Keratinocyte (primary cell): ENCODE data around the gene UBE2R2. TPM values are rescaled to one million over a fixed set of nuclear protein-coding genes. Genes with fewer than 3 reads are reported as not detected.
A peak's percentile ranks its signal among the peaks of the same experiment; 100 is the strongest.
"Not testable (repeated sequence)": the region's sequence is repeated elsewhere in the genome, so short reads cannot be mapped to it uniquely, and the experiment has no call there.

Source experiments
- DNase-seq: peaks from one replicate; pipeline ENCODE4 v3.0.0-alpha.2; 2011; ENCODE audit warnings: low read depth, missing footprints, low spot score
- FAIRE-seq: peaks from 2 replicates; lab custom pipeline; 2011; peaks lifted over from hg19 to GRCh38; lab: Jason Lieb, UNC
- H2AFZ ChIP-seq: 2 replicates; pipeline ENCODE4 v1.6.0; 2012; ENCODE audit warnings: low read length, control low read depth, inconsistent platforms; ENCODE audit not compliant: control insufficient read depth
- H3K27ac ChIP-seq: 2 replicates; pipeline ENCODE4 v1.5.1; 2011; ENCODE audit warnings: low read length; ENCODE audit not compliant: control insufficient read depth, insufficient read depth
- H3K27me3 ChIP-seq: 3 replicates; pipeline ENCODE4 v1.6.0; 2011; ENCODE audit warnings: low read length; ENCODE audit not compliant: control insufficient read depth, insufficient read depth; ENCODE audit errors: extremely low read depth
- H3K36me3 ChIP-seq, 2 experiments: 2 replicates in 1 of 2; 3 replicates in 1 of 2; pipeline ENCODE4 v1.5.1; 2011; ENCODE audit warnings: low read length in 2 of 2, mild to moderate bottlenecking in 1 of 2; ENCODE audit not compliant: control insufficient read depth in 2 of 2, insufficient read depth in 2 of 2; ENCODE audit errors: extremely low read depth in 1 of 2
- H3K4me1 ChIP-seq: 3 replicates; pipeline ENCODE4 v1.5.1; 2011; ENCODE audit warnings: low read length; ENCODE audit not compliant: control insufficient read depth, insufficient read depth; ENCODE audit errors: extremely low read depth
- H3K4me2 ChIP-seq: 3 replicates; pipeline ENCODE4 v1.6.0; 2011; ENCODE audit warnings: low read depth, low read length; ENCODE audit not compliant: control insufficient read depth, insufficient read depth; ENCODE audit errors: extremely low read depth
- H3K4me3 ChIP-seq, 3 experiments: fragments of 200-600 bp in 1 of 3; sonication (generic) in 1 of 3; 2 replicates in 2 of 3; 3 replicates in 1 of 3; pipeline ENCODE4 v1.5.1; 2011 to 2016; ENCODE audit warnings: low read length in 3 of 3, mild to moderate bottlenecking in 3 of 3, control low read depth in 2 of 3, inconsistent platforms in 1 of 3, low read depth in 1 of 3, mixed read lengths in 1 of 3, mixed run types in 1 of 3, moderate library complexity in 1 of 3; ENCODE audit not compliant: control insufficient read depth in 2 of 3, insufficient read depth in 2 of 3; ENCODE audit errors: extremely low read depth in 1 of 3
- H3K79me2 ChIP-seq: 2 replicates; pipeline ENCODE4 v1.6.0; 2012; ENCODE audit warnings: low read length; ENCODE audit not compliant: control insufficient read depth, insufficient read depth
- H3K9ac ChIP-seq: 3 replicates; pipeline ENCODE4 v1.6.0; 2011; ENCODE audit warnings: low read length; ENCODE audit not compliant: control insufficient read depth, insufficient read depth; ENCODE audit errors: extremely low read depth
- H3K9me1 ChIP-seq: 3 replicates; pipeline ENCODE4 v1.6.0; 2011; ENCODE audit warnings: low read length; ENCODE audit not compliant: control insufficient read depth, insufficient read depth; ENCODE audit errors: extremely low read depth
- H3K9me3 ChIP-seq: 2 replicates; pipeline ENCODE4 v1.5.1; 2012; ENCODE audit warnings: low read depth, low read length; ENCODE audit not compliant: control insufficient read depth
- H4K20me1 ChIP-seq: 3 replicates; pipeline ENCODE4 v1.6.0; 2011; ENCODE audit warnings: low read length; ENCODE audit not compliant: control insufficient read depth, insufficient read depth; ENCODE audit errors: extremely low read depth
- EZH2 ChIP-seq: IDR thresholded peaks from one replicate; pipeline ENCODE4 v1.6.1; 2012; ENCODE audit warnings: inconsistent platforms, mild to moderate bottlenecking, low read length, moderate library complexity
- dilution Hi-C: fragments of 300-500 bp; cut with MboI; formaldehyde crosslinking; loops from one replicate; pipeline ENCODE4 v1.7.0; 2020; ENCODE audit warnings: low sequenced_read_pairs; ENCODE audit not compliant: extremely low pct_ligation_motif_present
- polyA plus RNA-seq, 5 experiments: library from polyadenylated mRNA; depleted of rRNA in 3 of 5; stranded (reverse) in 3 of 5; stranded (forward) in 1 of 5; unstranded in 1 of 5; fragments of >200 nt; gene quantifications; 1 replicate in 1 of 5; 2 replicates in 3 of 5; 3 replicates in 1 of 5; pipeline versions ENCODE4 v1.2.1 to v1.2.3, GENCODE V29; 2011 to 2012; ENCODE audit warnings: missing spikeins in 2 of 5, low read depth in 1 of 5, low replicate concordance in 1 of 5
- TF ChIP-seq, protein P1 (sequence below), 3 experiments: IDR thresholded peaks in 1 of 3; conservative IDR thresholded peaks in 1 of 3; optimal IDR thresholded peaks in 1 of 3; 2 replicates in 2 of 3; 3 replicates in 1 of 3; pipeline versions ENCODE3 to v1.5.1; 2011; ENCODE audit warnings: low read length in 3 of 3, mild to moderate bottlenecking in 3 of 3, moderate library complexity in 2 of 3, control low read depth in 1 of 3, inconsistent platforms in 1 of 3; ENCODE audit not compliant: insufficient read depth in 2 of 3; ENCODE audit errors: extremely low read depth in 1 of 3

The UBE2R2 gene
- polyA plus RNA-seq, 1 donor (not counting 4 experiments of a cell fraction or from before 2014, with no cell fraction given), result 20.5 TPM

DNA sequence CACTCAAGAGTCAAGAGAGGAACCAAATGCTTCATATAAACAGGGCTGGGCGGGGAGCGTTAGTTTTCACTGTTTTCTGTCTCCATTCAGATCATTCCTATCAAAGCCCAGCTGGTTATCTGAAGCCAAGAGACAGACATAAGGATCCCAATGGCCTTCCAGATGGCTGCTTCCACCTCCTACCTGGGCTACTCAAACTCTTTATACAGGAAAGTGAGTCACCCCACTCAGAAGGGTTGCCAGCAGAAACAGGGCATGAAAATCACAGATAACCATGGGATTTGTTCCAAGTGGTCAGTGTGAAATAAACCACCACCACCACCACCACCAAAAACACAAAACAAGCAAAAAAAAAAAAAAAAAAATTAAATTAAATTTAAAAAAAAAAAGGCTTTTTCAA, 16.1 kb upstream of the UBE2R2 start:
- peaks cover 3 to 6% of the 10 kb centered on the region in 2 experiments for H3K36me3 ChIP-seq
- FAIRE-seq (no peak), DNase-seq (no peak)
- no peaks in the 10 kb centered on the region for H3K4me1 ChIP-seq
- no peaks in the 10 kb centered on the region for H3K79me2 ChIP-seq
- no peak overlapping the region for H3K4me3 ChIP-seq
- TF ChIP-seq EZH2, result no peak
- TF ChIP-seq, protein P1, sequence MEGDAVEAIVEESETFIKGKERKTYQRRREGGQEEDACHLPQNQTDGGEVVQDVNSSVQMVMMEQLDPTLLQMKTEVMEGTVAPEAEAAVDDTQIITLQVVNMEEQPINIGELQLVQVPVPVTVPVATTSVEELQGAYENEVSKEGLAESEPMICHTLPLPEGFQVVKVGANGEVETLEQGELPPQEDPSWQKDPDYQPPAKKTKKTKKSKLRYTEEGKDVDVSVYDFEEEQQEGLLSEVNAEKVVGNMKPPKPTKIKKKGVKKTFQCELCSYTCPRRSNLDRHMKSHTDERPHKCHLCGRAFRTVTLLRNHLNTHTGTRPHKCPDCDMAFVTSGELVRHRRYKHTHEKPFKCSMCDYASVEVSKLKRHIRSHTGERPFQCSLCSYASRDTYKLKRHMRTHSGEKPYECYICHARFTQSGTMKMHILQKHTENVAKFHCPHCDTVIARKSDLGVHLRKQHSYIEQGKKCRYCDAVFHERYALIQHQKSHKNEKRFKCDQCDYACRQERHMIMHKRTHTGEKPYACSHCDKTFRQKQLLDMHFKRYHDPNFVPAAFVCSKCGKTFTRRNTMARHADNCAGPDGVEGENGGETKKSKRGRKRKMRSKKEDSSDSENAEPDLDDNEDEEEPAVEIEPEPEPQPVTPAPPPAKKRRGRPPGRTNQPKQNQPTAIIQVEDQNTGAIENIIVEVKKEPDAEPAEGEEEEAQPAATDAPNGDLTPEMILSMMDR (optimal IDR thresholded peaks at IDR 0.05 in 1 of 3, IDR thresholded peaks at IDR 0.05 in 1 of 3, conservative IDR thresholded peaks at IDR 0.05 in 1 of 3; ENCODE audit: extremely low read depth in 1 of 3, insufficient read depth in 2 of 3, low read length in 3 of 3), result no peak
- no peak overlapping the region for H3K27ac ChIP-seq
- no peaks in the 10 kb centered on the region for H4K20me1 ChIP-seq
- no peak overlapping the region for H3K9ac ChIP-seq
- H2AFZ ChIP-seq, result no peak overlapping the region
- H3K27me3 ChIP-seq, result no peaks in the 10 kb centered on the region
- no peaks in the 10 kb centered on the region for H3K9me3 ChIP-seq
- no peak overlapping the region for H3K4me2 ChIP-seq
- dilution Hi-C loops, result no loop called here
- no peaks in the 10 kb centered on the region for H3K9me1 ChIP-seq

DNA sequence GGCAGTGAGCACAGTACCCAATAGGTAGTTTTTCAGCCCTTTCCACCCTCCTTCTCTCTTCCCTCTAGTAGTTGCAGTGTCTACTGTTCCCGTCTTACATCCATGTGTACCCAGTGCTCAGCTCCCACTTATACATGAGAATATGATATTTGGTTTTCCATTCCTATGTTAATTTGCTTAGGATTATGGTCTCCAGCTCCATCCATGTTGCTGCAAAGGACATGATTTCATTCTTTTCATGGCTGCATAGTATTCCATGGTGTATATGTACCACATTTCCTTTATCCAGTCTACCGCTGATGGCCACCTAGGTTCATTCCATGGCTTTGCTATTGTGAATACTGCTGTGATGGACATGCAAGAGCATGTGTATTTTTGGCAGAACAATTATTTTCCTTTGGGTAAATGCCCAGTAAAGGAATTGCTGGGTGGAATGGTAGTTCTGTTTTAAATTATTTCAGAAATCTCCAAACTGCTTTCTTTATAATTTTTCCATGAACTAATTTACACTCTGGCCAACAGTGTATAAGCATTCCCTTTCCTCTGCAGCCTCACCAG, 14.9 kb upstream of the UBE2R2 start:
- H3K9ac ChIP-seq, H3K27ac ChIP-seq, H2AFZ ChIP-seq, DNase-seq, H3K27me3 ChIP-seq, H3K9me3 ChIP-seq, dilution Hi-C loops, FAIRE-seq, H4K20me1 ChIP-seq, H3K4me3 ChIP-seq, H3K4me1 ChIP-seq, H3K79me2 ChIP-seq, H3K9me1 ChIP-seq, H3K4me2 ChIP-seq, H3K36me3 ChIP-seq: not testable (repeated sequence)

DNA sequence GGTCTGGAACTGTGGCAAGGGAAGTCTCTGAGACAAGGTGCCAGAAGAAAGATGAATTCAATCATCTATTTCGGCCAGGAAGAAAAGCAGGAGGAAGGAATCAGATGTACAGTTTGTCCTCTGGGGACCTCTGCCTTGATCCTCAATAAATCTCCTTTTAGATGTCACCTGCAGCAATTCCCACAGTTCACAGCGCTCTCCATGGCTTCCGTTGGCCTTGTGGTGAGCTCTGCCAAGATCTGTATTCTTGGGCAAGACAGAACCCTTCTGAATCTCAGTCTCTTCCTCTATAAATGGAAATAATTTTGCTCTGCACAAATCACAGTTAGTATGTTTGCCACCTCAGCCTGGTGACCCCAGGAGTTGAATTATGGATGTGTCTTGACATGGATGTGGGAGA, 12.8 kb upstream of the UBE2R2 start:
- dilution Hi-C loops, H3K9me1 ChIP-seq: not testable (repeated sequence)

DNA sequence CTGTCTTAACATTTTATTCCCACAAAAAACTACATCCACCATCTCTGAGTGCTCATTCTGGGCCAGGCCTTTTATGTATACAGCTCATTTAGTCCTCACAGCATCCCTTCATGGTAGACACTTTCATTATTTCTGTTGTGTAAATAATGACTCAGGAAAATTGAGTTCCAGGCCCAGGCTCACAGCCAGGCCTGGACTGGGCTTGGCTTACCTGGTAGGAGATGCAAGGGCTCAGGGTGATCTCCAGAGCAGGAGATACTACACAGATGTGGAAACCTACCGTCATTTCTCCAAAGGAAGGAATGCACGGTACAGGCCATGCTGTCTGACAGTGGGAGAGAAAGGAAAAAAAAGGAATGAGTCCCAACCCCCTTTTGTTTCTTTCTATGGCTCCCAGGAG, 9.8 kb upstream of the UBE2R2 start:
- dilution Hi-C loops, H3K9me1 ChIP-seq, H3K27me3 ChIP-seq, H3K4me3 ChIP-seq, FAIRE-seq, DNase-seq, H3K4me1 ChIP-seq, H3K9ac ChIP-seq, H3K79me2 ChIP-seq, H3K4me2 ChIP-seq, H3K9me3 ChIP-seq, H3K36me3 ChIP-seq, H3K27ac ChIP-seq, H4K20me1 ChIP-seq: not testable (repeated sequence)
- H2AFZ ChIP-seq, result peak overlapping the region; percentile 27

More for the DNA sequence above, 12.8 kb upstream of the UBE2R2 start:
- H3K9me3 ChIP-seq, H3K36me3 ChIP-seq, H4K20me1 ChIP-seq, H3K79me2 ChIP-seq, H3K4me2 ChIP-seq, H3K9ac ChIP-seq, FAIRE-seq, H3K4me1 ChIP-seq, H3K4me3 ChIP-seq, H3K27ac ChIP-seq, H3K27me3 ChIP-seq, H2AFZ ChIP-seq, DNase-seq: not testable (repeated sequence)
